ENCODE data around the gene MTURN.

The MTURN gene

DNA sequence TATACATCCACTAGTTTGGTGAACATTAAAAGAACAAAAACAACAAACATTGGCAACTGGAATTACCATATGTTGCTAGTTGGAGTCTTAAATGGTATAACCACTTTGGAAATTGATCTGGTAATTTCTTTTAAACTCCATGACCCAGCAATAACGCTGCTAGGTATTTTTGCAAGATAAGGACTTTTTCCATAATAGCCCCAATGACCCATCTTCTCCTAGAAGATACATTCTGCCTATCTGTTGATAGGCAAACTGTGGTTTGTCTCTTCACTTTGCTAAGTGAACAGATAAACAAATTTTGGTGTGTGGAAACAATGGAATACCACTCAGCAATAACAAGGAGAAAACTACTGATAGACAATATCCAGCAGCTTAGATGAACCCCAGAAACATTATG lies 30.6 kb upstream of the MTURN start:
- H3K9ac ChIP-seq (ENCODE audit: low read depth in 1 of 2, low read length in 2 of 2), result no peak overlapping the region
- no peak overlapping the region for H3K27ac ChIP-seq (ENCODE audit: low read depth, low read length)
- H3K4me1 ChIP-seq (ENCODE audit: control insufficient read depth in 1 of 2, insufficient read depth in 2 of 2, low read length in 2 of 2), result no peaks in the 10 kb centered on the region
- no peaks in the 10 kb centered on the region for H3K36me3 ChIP-seq (ENCODE audit: control insufficient read depth in 1 of 2, insufficient read depth in 2 of 2, low read length in 2 of 2)
- no peaks in the 10 kb centered on the region for H3K9me3 ChIP-seq (ENCODE audit: control insufficient read depth in 1 of 2, low read length in 2 of 2)
- H3K4me3 ChIP-seq (ENCODE audit: low read depth in 1 of 2, low read length in 2 of 2), result no peak overlapping the region
- H3K27me3 ChIP-seq (ENCODE audit: control insufficient read depth in 1 of 2, insufficient read depth in 2 of 2, low read length in 2 of 2), result no peaks in the 10 kb centered on the region

DNA sequence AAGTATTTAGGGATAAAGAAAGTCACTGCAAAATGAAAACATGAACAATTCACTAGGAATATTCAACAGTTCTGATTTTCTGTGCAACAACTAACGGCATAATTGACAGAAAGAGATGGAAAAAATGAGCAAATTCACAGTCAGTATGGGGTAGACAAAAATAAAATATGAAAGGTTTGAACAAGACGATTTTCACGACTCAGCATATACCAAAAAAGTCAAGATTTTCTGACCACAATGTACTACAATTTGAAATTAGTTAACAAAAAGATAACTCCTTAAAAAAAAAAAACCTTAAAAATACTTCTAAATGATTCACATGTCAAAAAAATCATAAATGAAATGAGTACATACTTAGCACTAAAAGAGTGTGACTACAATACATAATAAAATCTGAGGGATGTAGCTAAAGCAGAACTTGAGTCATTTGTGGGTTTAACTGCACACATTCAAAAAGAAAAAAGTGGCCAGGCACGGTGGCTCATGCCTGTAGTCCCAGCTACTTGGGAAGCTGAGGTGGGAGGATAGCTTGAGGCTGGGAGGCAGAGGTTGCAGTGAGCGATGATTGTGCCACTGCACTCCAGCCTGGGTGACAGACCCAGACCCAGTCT lies 22.6 kb upstream of the MTURN start:
- H3K27ac ChIP-seq (ENCODE audit: low read depth, low read length), result no peak overlapping the region
- no peak overlapping the region for H3K9ac ChIP-seq (ENCODE audit: low read depth in 1 of 2, low read length in 2 of 2)

DNA sequence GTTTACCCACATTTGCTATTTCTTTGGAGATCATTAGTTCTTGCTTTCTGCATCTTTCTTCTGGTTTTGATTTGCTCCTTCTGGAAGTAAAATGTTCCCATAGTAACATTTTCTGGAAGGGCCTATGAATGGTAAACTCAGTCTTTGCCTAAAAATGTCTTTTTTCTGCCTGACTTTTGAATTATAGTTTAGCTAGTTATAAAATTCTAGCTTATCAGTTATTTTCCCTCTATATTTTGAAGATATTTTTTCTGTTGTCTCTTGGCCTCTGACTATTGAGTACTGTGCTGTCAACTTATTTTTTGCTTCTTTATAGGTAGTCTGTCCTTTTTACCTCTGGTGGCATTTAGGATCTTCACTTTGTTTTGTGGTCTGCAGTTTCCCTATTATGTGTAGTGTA lies 21.6 kb upstream of the MTURN start:
- H3K4me1 ChIP-seq (ENCODE audit: control insufficient read depth in 1 of 2, insufficient read depth in 2 of 2, low read length in 2 of 2), result no peaks in the 10 kb centered on the region
- H3K9me3 ChIP-seq (ENCODE audit: control insufficient read depth in 1 of 2, low read length in 2 of 2), result peaks cover 0 to 13% of the 10 kb centered on the region in 2 donors

More for the DNA sequence above, 22.6 kb upstream of the MTURN start:
- peaks cover 0 to 13% of the 10 kb centered on the region in 2 donors for H3K9me3 ChIP-seq (ENCODE audit: control insufficient read depth in 1 of 2, low read length in 2 of 2)
- no peaks in the 10 kb centered on the region for H3K27me3 ChIP-seq (ENCODE audit: control insufficient read depth in 1 of 2, insufficient read depth in 2 of 2, low read length in 2 of 2)
- H3K36me3 ChIP-seq (ENCODE audit: control insufficient read depth in 1 of 2, insufficient read depth in 2 of 2, low read length in 2 of 2), result no peaks in the 10 kb centered on the region
- no peaks in the 10 kb centered on the region for H3K4me1 ChIP-seq (ENCODE audit: control insufficient read depth in 1 of 2, insufficient read depth in 2 of 2, low read length in 2 of 2)
- H3K4me3 ChIP-seq (ENCODE audit: low read depth in 1 of 2, low read length in 2 of 2), result no peak overlapping the region

DNA sequence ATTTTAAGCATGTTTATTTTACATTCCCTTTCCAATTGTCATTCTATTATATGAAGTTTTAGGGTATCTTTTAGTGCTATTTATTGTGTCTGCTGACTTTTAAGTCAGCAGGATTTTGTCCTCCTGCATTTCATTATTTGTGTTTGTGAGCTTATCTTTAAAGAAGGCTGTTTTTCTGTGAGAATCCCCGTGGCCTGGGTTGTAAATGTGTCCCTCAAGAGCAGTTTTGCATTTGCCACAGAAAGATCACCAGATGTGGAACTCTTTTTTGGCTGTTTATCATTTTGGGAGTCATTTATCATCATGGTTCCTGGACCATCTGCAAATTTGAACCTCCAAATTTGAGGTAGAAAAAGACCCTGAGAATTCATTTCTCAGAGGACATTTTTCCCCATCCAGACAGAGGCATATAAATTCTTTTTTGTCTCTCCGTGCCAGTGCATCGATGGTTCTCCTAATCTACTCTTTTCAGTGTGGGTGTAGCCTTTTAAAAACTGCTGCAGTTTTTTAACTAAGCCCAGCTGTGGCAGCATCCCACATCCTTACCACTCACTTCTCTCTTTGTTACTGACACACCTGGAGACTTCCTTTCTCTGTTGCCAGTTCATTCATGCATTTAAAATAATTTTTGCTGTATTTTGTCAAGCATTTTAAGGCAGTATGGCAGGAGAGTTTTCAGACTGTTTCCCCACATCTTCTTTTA lies 20.1 kb upstream of the MTURN start:
- no peak overlapping the region for H3K9ac ChIP-seq (ENCODE audit: low read depth in 1 of 2, low read length in 2 of 2)
- H3K36me3 ChIP-seq (ENCODE audit: control insufficient read depth in 1 of 2, insufficient read depth in 2 of 2, low read length in 2 of 2), result no peaks in the 10 kb centered on the region
- H3K27me3 ChIP-seq (ENCODE audit: control insufficient read depth in 1 of 2, insufficient read depth in 2 of 2, low read length in 2 of 2), result no peaks in the 10 kb centered on the region
- peaks cover 0 to 13% of the 10 kb centered on the region in 2 donors for H3K9me3 ChIP-seq (ENCODE audit: control insufficient read depth in 1 of 2, low read length in 2 of 2)
- H3K27ac ChIP-seq (ENCODE audit: low read depth, low read length), result no peak overlapping the region
- no peak overlapping the region for H3K4me3 ChIP-seq (ENCODE audit: low read depth in 1 of 2, low read length in 2 of 2)
- H3K4me1 ChIP-seq (ENCODE audit: control insufficient read depth in 1 of 2, insufficient read depth in 2 of 2, low read length in 2 of 2), result no peaks in the 10 kb centered on the region

More for the DNA sequence above, 21.6 kb upstream of the MTURN start:
- H3K9ac ChIP-seq (ENCODE audit: low read depth in 1 of 2, low read length in 2 of 2), result no peak overlapping the region
- H3K27ac ChIP-seq (ENCODE audit: low read depth, low read length), result no peak overlapping the region
- H3K36me3 ChIP-seq (ENCODE audit: control insufficient read depth in 1 of 2, insufficient read depth in 2 of 2, low read length in 2 of 2), result no peaks in the 10 kb centered on the region
- H3K27me3 ChIP-seq (ENCODE audit: control insufficient read depth in 1 of 2, insufficient read depth in 2 of 2, low read length in 2 of 2), result no peaks in the 10 kb centered on the region
- H3K4me3 ChIP-seq (ENCODE audit: low read depth in 1 of 2, low read length in 2 of 2), result no peak overlapping the region

DNA sequence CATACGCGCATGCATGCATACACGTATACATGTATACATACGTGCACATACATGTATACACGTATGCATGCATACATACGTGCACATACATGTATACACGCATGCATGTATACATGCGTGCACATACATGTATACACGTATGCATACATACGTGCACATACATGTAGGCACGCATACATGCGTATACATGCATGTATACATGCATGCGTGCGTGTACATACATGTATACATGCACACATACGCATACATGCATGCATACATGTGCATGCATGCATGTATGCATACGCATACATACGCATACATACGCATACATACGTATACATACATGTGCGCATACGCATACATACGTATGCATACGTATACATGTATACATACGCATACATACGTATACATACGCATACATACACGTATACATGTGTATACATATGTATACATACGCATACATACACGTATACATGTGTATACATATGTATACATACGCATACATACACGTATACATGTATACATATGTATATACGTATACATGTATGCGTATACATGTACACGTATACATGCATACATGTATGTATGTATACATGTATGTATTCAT lies 19.0 kb upstream of the MTURN start:
- H3K9me3 ChIP-seq (ENCODE audit: control insufficient read depth in 1 of 2, low read length in 2 of 2), result peaks cover 0 to 13% of the 10 kb centered on the region in 2 donors
- no peak overlapping the region for H3K9ac ChIP-seq (ENCODE audit: low read depth in 1 of 2, low read length in 2 of 2)
- no peak overlapping the region for H3K4me3 ChIP-seq (ENCODE audit: low read depth in 1 of 2, low read length in 2 of 2)
- H3K27ac ChIP-seq (ENCODE audit: low read depth, low read length), result no peak overlapping the region
- no peaks in the 10 kb centered on the region for H3K36me3 ChIP-seq (ENCODE audit: control insufficient read depth in 1 of 2, insufficient read depth in 2 of 2, low read length in 2 of 2)
- H3K4me1 ChIP-seq (ENCODE audit: control insufficient read depth in 1 of 2, insufficient read depth in 2 of 2, low read length in 2 of 2), result no peaks in the 10 kb centered on the region
- H3K27me3 ChIP-seq (ENCODE audit: control insufficient read depth in 1 of 2, insufficient read depth in 2 of 2, low read length in 2 of 2), result no peaks in the 10 kb centered on the region

DNA sequence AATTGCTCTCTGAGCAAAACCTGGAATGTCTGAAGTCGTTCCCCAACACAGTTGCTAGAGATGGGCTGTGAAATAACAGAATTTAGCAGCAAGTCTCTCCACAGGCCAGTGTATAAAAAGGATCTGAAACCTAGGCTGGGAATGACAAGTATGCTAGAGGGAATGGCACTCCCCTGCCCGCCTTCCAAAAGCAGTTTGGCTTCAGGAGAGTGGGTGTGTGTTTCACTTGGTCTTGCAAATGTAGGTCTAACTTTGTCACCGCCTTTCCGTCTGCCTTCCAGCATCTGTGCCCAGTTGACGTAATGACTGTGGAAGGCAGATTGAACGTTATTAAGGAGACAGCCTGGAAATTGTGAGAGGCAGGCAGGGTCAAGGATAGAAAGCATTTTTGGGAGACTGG lies 18.0 kb upstream of the MTURN start:
- H3K9ac ChIP-seq (ENCODE audit: low read depth in 1 of 2, low read length in 2 of 2), result no peak overlapping the region
- H3K4me1 ChIP-seq (ENCODE audit: control insufficient read depth in 1 of 2, insufficient read depth in 2 of 2, low read length in 2 of 2), result no peaks in the 10 kb centered on the region
- no peaks in the 10 kb centered on the region for H3K27me3 ChIP-seq (ENCODE audit: control insufficient read depth in 1 of 2, insufficient read depth in 2 of 2, low read length in 2 of 2)
- H3K9me3 ChIP-seq (ENCODE audit: control insufficient read depth in 1 of 2, low read length in 2 of 2), result peaks cover 0 to 13% of the 10 kb centered on the region in 2 donors
- no peak overlapping the region for H3K4me3 ChIP-seq (ENCODE audit: low read depth in 1 of 2, low read length in 2 of 2)
- H3K36me3 ChIP-seq (ENCODE audit: control insufficient read depth in 1 of 2, insufficient read depth in 2 of 2, low read length in 2 of 2), result no peaks in the 10 kb centered on the region
- H3K27ac ChIP-seq (ENCODE audit: low read depth, low read length), result no peak overlapping the region

DNA sequence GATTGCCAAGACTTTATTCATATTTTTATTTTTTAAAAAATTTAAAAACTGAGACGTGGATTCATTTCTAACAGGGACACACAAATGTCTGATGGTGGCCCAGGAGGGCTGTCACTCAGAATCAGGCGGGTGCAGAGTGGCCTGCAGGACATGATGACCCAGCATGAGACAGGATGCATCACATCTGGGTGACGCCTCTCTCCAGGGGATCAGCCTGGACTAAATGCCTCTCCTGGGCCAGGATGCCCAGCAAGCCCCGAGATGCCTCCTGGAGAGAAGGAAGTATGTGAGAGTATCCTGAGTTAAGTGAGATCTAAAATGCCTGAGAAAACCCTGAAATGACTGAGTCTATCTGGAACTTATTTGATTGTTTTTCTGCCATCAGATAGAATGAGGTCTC lies 16.9 kb upstream of the MTURN start:
- Histone ChIP-seq H3K9ac (ENCODE audit: low read depth in 1 of 2, low read length in 2 of 2) (no peak overlapping the region), H3K4me3 (ENCODE audit: low read depth in 1 of 2, low read length in 2 of 2) (no peak overlapping the region), H3K27me3 (ENCODE audit: control insufficient read depth in 1 of 2, insufficient read depth in 2 of 2, low read length in 2 of 2) (no peaks in the 10 kb centered on the region), H3K36me3 (ENCODE audit: control insufficient read depth in 1 of 2, insufficient read depth in 2 of 2, low read length in 2 of 2) (no peaks in the 10 kb centered on the region), H3K27ac (ENCODE audit: low read depth, low read length) (no peak overlapping the region), H3K4me1 (ENCODE audit: control insufficient read depth in 1 of 2, insufficient read depth in 2 of 2, low read length in 2 of 2) (no peaks in the 10 kb centered on the region), H3K9me3 (ENCODE audit: control insufficient read depth in 1 of 2, low read length in 2 of 2) (peaks cover 0 to 12% of the 10 kb centered on the region in 2 donors)

DNA sequence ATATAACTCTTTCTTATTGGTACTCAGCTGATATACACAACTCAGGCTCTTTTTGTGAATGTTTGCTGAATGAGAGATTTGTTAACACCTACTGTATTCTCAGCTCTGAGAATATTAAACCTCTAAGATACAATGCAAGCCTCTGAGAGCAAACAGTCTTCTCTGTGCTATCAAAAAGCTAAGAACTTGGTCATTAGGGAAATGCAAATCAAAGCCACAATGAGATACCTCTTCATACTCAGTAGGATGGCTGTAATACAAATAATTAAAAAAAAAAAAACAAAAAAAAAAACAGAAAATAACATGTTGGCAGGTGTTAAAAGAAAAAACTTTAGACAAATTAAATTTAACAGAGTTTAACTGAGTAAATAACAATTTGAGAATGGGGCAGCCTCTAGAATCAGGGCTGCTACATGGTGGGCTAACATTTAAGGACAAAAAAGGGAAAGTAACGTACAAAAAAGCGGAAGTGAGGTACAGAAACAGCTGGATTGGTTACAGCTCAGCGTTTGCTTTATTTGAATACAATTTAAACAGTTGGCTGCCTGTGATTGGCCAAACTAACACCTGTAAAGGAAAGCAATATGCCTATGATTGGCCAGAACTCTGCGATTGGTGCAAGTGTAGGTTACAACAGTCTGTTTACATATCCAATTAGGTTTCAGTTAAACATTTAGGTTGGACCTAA lies 14.8 kb upstream of the MTURN start:
- Histone ChIP-seq H3K27ac (ENCODE audit: low read depth, low read length) (no peak overlapping the region), H3K9ac (ENCODE audit: low read depth in 1 of 2, low read length in 2 of 2) (no peak overlapping the region), H3K4me3 (ENCODE audit: low read depth in 1 of 2, low read length in 2 of 2) (no peak overlapping the region), H3K9me3 (ENCODE audit: control insufficient read depth in 1 of 2, low read length in 2 of 2) (peaks cover 0 to 5% of the 10 kb centered on the region in 2 donors), H3K36me3 (ENCODE audit: control insufficient read depth in 1 of 2, insufficient read depth in 2 of 2, low read length in 2 of 2) (no peaks in the 10 kb centered on the region), H3K27me3 (ENCODE audit: control insufficient read depth in 1 of 2, insufficient read depth in 2 of 2, low read length in 2 of 2) (no peaks in the 10 kb centered on the region), H3K4me1 (ENCODE audit: control insufficient read depth in 1 of 2, insufficient read depth in 2 of 2, low read length in 2 of 2) (no peaks in the 10 kb centered on the region)

DNA sequence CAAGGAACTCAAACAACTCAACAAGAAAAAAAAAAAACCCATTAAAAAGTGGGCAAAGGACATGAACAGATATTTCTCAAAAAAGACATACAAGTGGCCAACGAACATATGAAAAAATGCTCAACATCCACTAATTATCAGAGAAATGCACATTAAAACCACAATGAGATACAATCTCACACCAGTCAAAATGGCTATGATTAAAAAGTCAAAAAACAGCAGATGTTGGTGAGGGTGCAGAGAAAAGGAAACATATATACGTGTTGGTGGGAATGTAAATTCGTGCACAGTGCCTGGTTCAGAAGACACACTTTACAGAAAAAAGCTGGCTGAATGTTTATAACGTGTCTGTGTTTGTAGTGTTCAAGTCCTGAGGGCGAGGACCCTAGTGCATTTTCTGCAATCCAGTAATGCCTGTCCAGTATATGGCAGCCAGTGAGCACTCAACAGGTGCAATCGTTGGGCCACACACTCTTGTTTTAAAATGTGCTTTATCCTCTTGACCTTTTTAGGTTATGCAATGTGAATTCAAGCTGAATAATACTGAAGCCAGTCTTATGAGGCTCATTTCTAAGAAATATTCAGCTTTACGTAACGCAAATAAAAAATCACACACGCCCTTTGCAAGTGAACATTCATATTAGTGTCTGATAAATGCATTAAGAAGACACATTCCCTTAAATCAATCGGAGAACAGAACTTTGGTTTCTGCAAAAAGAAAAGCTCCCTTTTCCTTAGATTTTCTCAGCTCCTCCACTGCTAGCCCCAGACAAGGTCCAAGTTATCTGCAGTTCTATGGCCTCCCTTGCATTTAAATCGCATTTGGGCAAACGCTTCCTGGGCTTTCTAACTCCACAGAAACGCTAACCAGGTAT lies 813 bp upstream of the MTURN start:
- no peaks in the 10 kb centered on the region for H3K9me3 ChIP-seq (ENCODE audit: control insufficient read depth in 1 of 2, low read length in 2 of 2)
- H3K27ac ChIP-seq (ENCODE audit: low read depth, low read length), result peak overlapping the region; percentile 49
- peaks cover 5 to 13% of the 10 kb centered on the region in 2 donors for H3K4me1 ChIP-seq (ENCODE audit: control insufficient read depth in 1 of 2, insufficient read depth in 2 of 2, low read length in 2 of 2)
- peak overlapping the region in 1 of 2 donors; percentile 60 for H3K9ac ChIP-seq (ENCODE audit: low read depth in 1 of 2, low read length in 2 of 2)
- H3K4me3 ChIP-seq (ENCODE audit: low read depth in 1 of 2, low read length in 2 of 2), result peak overlapping the region; percentile 76 to 84
- H3K27me3 ChIP-seq (ENCODE audit: control insufficient read depth in 1 of 2, insufficient read depth in 2 of 2, low read length in 2 of 2), result no peaks in the 10 kb centered on the region
- H3K36me3 ChIP-seq (ENCODE audit: control insufficient read depth in 1 of 2, insufficient read depth in 2 of 2, low read length in 2 of 2), result no peaks in the 10 kb centered on the region

Data from duodenal mucosa (tissue), 2 donors.